8988T (cell line): Measurements from ENCODE around the gene NSUN2.
"Not testable (repeated sequence)": the region's sequence is repeated elsewhere in the genome, so short reads cannot be mapped to it uniquely, and the experiment has no call there.

Experiments used
- DNase-seq: peaks from one replicate; pipeline ENCODE4 v3.0.0; 2011

Gene NSUN2

GRCh38 chr5:6581559-6582426, 51.1 kb downstream of the NSUN2 start:
- peak; percentile 16 for DNase-seq

GRCh38 chr5:6581090-6581489, 51.8 kb downstream of the NSUN2 start:
- DNase-seq, result no peak

GRCh38 chr5:6579535-6579934, 53.3 kb downstream of the NSUN2 start:
- no peak for DNase-seq

- no peak for DNase-seq
Measured at GRCh38 chr5:6578676-6579343, 54.0 kb downstream of the NSUN2 start.

GRCh38 chr5:6576861-6577501, 55.9 kb downstream of the NSUN2 start:
- DNase-seq, result peak; percentile 75

- no peak for DNase-seq
Measured at GRCh38 chr5:6574537-6575245, 58.2 kb downstream of the NSUN2 start.

GRCh38 chr5:6574111-6574510, 58.7 kb downstream of the NSUN2 start:
- DNase-seq, result no peak

- no peak for DNase-seq
Measured at GRCh38 chr5:6573651-6574101, 59.2 kb downstream of the NSUN2 start.

- DNase-seq, result no peak
Measured at GRCh38 chr5:6572825-6573380, 59.9 kb downstream of the NSUN2 start.

- DNase-seq, result no peak
Measured at GRCh38 chr5:6572086-6572824, 60.6 kb downstream of the NSUN2 start.

- not testable (repeated sequence) for DNase-seq
Measured at GRCh38 chr5:6571607-6572006, 61.2 kb downstream of the NSUN2 start.

- no peak for DNase-seq
Measured at GRCh38 chr5:6570530-6570929, 62.3 kb downstream of the NSUN2 start.

- DNase-seq, result no peak
Measured at GRCh38 chr5:6568889-6569288, 64.0 kb downstream of the NSUN2 start.

- DNase-seq, result no peak
Measured at GRCh38 chr5:6568383-6568782, 64.5 kb downstream of the NSUN2 start.

- no peak for DNase-seq
Measured at GRCh38 chr5:6567835-6568234, 65.0 kb downstream of the NSUN2 start.

GRCh38 chr5:6567068-6567467, 65.8 kb downstream of the NSUN2 start:
- DNase-seq, result no peak

GRCh38 chr5:6565492-6565891, 67.4 kb downstream of the NSUN2 start:
- no peak for DNase-seq

- DNase-seq, result no peak
Measured at GRCh38 chr5:6557807-6558575, 74.9 kb downstream of the NSUN2 start.

GRCh38 chr5:6556802-6557102, 76.1 kb downstream of the NSUN2 start:
- no peak for DNase-seq

GRCh38 chr5:6556089-6556801, 76.6 kb downstream of the NSUN2 start:
- DNase-seq, result no peak

- no peak for DNase-seq
Measured at GRCh38 chr5:6554812-6555211, 78.0 kb downstream of the NSUN2 start.
